ENCODE data around the gene FOXO1.
A peak's percentile ranks its signal among the peaks of the same experiment; 100 is the strongest.

FOXO1 gene

GRCh38 chr13:40559915-40560314, 106.5 kb downstream of the FOXO1 start:
- no peaks in the 10 kb centered on the region for H3K27me3 ChIP-seq (replicated peaks; ENCODE audit: control insufficient read depth, insufficient read depth, low read length)
- H3K4me1 ChIP-seq (ENCODE audit: control insufficient read depth, insufficient read depth, low read length) = peaks cover 40% of the 10 kb centered on the region
- peaks cover 54% of the 10 kb centered on the region for H3K36me3 ChIP-seq (ENCODE audit: control insufficient read depth, insufficient read depth, low read length, severe bottlenecking)
- H3K4me3 ChIP-seq (ENCODE audit: low read length) = no peak overlapping the region
- no peaks in the 10 kb centered on the region for H3K9me3 ChIP-seq (ENCODE audit: control insufficient read depth, low read length)
- DNase-seq (ENCODE audit: low read depth) = no peak
- H3K9ac ChIP-seq (ENCODE audit: low read length) = no peak overlapping the region

GRCh38 chr13:40558656-40559055, 107.8 kb downstream of the FOXO1 start:
- no peak overlapping the region for H3K4me3 ChIP-seq (ENCODE audit: low read length)
- H3K27me3 ChIP-seq (replicated peaks; ENCODE audit: control insufficient read depth, insufficient read depth, low read length) = no peaks in the 10 kb centered on the region
- DNase-seq (ENCODE audit: low read depth) = no peak
- no peaks in the 10 kb centered on the region for H3K9me3 ChIP-seq (ENCODE audit: control insufficient read depth, low read length)
- H3K9ac ChIP-seq (ENCODE audit: low read length) = no peak overlapping the region
- H3K36me3 ChIP-seq (ENCODE audit: control insufficient read depth, insufficient read depth, low read length, severe bottlenecking) = peaks cover 60% of the 10 kb centered on the region
- peaks cover 27% of the 10 kb centered on the region for H3K4me1 ChIP-seq (ENCODE audit: control insufficient read depth, insufficient read depth, low read length)

- peaks cover 60% of the 10 kb centered on the region for H3K36me3 ChIP-seq (ENCODE audit: control insufficient read depth, insufficient read depth, low read length, severe bottlenecking)
- H3K4me3 ChIP-seq (ENCODE audit: low read length) = no peak overlapping the region
Observed at GRCh38 chr13:40556453-40556852, 110.0 kb downstream of the FOXO1 start.

DNA sequence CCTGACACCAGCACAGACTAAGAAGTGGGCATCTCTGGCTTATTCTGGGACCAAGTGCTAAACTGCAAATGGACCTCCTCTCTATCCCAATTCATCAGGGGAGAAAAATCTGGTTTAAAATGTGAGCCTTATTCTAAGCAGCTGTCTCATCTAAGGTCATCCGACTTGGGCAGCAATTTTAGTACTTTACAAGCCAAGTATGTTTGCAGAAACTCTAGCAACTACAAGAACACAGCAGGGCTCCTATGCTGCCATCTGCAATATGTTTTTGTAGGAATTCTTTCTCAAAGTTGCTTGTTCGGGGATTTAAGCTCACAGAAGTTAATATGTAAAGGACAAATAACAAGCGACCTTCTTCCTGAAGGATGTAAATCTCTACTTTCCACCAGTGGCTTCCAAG, 113.1 kb downstream of the FOXO1 start:
- Histone ChIP-seq H3K9me3 (ENCODE audit: control insufficient read depth, low read length) (peaks cover 3% of the 10 kb centered on the region), H3K4me1 (ENCODE audit: control insufficient read depth, insufficient read depth, low read length) (peaks cover 31% of the 10 kb centered on the region), H3K9ac (ENCODE audit: low read length) (no peak overlapping the region), H3K27me3 (replicated peaks; ENCODE audit: control insufficient read depth, insufficient read depth, low read length) (no peaks in the 10 kb centered on the region), H3K4me3 (ENCODE audit: low read length) (no peak overlapping the region), H3K36me3 (ENCODE audit: control insufficient read depth, insufficient read depth, low read length, severe bottlenecking) (peaks cover 44% of the 10 kb centered on the region)
- DNase-seq (ENCODE audit: low read depth) = no peak

More at GRCh38 chr13:40556453-40556852, 110.0 kb downstream of the FOXO1 start:
- DNase-seq (ENCODE audit: low read depth) = no peak
- Histone ChIP-seq H3K9ac (ENCODE audit: low read length) (no peak overlapping the region), H3K9me3 (ENCODE audit: control insufficient read depth, low read length) (no peaks in the 10 kb centered on the region), H3K4me1 (ENCODE audit: control insufficient read depth, insufficient read depth, low read length) (peaks cover 9% of the 10 kb centered on the region), H3K27me3 (replicated peaks; ENCODE audit: control insufficient read depth, insufficient read depth, low read length) (no peaks in the 10 kb centered on the region)

- Histone ChIP-seq H3K36me3 (ENCODE audit: control insufficient read depth, insufficient read depth, low read length, severe bottlenecking) (peaks cover 39% of the 10 kb centered on the region), H3K27me3 (replicated peaks; ENCODE audit: control insufficient read depth, insufficient read depth, low read length) (no peaks in the 10 kb centered on the region), H3K9me3 (ENCODE audit: control insufficient read depth, low read length) (peaks cover 3% of the 10 kb centered on the region), H3K4me3 (ENCODE audit: low read length) (no peak overlapping the region), H3K9ac (ENCODE audit: low read length) (no peak overlapping the region), H3K4me1 (ENCODE audit: control insufficient read depth, insufficient read depth, low read length) (peaks cover 36% of the 10 kb centered on the region)
- DNase-seq (ENCODE audit: low read depth) = no peak
Observed at GRCh38 chr13:40552895-40553294, 113.5 kb downstream of the FOXO1 start.

GRCh38 chr13:40550130-40550529, 116.3 kb downstream of the FOXO1 start:
- H3K36me3 ChIP-seq (ENCODE audit: control insufficient read depth, insufficient read depth, low read length, severe bottlenecking) = peaks cover 12% of the 10 kb centered on the region
- peaks cover 39% of the 10 kb centered on the region for H3K4me1 ChIP-seq (ENCODE audit: control insufficient read depth, insufficient read depth, low read length)
- no peak overlapping the region for H3K9ac ChIP-seq (ENCODE audit: low read length)
- no peak for DNase-seq (ENCODE audit: low read depth)
- H3K27me3 ChIP-seq (replicated peaks; ENCODE audit: control insufficient read depth, insufficient read depth, low read length) = no peaks in the 10 kb centered on the region
- H3K9me3 ChIP-seq (ENCODE audit: control insufficient read depth, low read length) = peaks cover 3% of the 10 kb centered on the region
- no peak overlapping the region for H3K4me3 ChIP-seq (ENCODE audit: low read length)

DNA sequence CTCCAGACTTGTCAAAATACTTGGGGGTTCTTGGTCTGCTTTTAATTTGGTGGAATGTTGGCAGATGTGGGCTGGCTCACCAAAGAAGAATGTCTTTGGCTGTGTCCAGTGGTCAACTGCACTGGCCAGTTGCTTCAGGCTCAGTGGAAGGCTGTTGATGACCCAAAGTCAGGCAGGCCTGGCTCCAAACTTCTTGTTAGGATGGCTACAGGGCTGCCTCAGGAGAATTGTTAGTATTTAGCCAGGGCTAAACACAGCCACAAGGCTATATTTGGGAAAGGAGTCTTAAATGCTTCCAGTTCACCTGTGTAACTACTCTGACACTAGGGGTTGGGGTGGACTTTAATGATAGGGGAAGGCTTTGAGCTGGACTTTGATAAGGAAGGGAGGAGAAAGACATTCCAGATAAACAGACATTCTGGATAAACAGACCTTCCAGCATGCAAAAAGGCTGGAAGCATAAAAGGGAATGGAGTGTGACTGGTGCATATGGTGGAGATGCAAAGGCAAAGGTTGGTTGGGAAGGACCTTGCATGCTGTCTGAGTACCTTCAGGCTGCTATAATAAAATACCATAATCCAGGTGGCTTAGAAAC, 116.8 kb downstream of the FOXO1 start:
- Histone ChIP-seq H3K4me1 (ENCODE audit: control insufficient read depth, insufficient read depth, low read length) (peaks cover 37% of the 10 kb centered on the region), H3K4me3 (ENCODE audit: low read length) (no peak overlapping the region), H3K9ac (ENCODE audit: low read length) (no peak overlapping the region), H3K27me3 (replicated peaks; ENCODE audit: control insufficient read depth, insufficient read depth, low read length) (no peaks in the 10 kb centered on the region), H3K36me3 (ENCODE audit: control insufficient read depth, insufficient read depth, low read length, severe bottlenecking) (peaks cover 8% of the 10 kb centered on the region), H3K9me3 (ENCODE audit: control insufficient read depth, low read length) (peaks cover 3% of the 10 kb centered on the region)
- peak; percentile 1 for DNase-seq (ENCODE audit: low read depth)

DNA sequence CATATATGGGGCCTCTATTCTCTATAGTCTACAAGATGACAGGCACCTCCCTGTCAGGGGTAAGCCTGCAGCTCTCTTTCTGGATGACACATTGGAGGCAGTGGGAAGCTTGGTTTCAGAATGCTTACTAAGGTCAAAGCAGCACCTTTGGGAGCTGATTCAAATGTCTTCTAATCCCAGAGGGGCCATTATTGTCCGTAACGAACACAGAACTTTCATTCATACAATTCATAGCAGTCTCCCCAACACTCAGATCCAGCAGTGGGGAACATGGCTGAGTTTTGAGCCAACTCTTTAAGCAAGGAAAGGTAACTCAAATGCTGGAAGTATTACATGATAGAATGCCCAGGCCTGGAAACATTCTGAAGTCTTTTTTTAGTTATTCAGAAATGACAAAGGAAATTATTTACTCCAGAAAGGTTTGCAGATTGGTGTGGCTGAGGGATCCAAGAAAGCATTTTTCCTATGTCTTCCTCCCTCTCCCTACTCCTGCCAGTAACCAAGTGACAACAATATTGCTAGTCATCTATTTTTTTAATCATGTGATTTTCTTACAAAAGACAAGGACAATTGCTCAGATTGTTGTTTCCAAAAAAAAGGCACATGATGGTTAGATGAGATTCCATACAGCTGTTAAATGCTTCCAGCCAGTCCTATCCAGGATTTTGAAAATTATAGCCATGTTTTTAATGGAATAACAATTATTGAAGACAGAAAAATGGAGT, 118.7 kb downstream of the FOXO1 start:
- Histone ChIP-seq H3K4me1 (ENCODE audit: control insufficient read depth, insufficient read depth, low read length) (peaks cover 37% of the 10 kb centered on the region), H3K4me3 (ENCODE audit: low read length) (no peak overlapping the region), H3K27me3 (replicated peaks; ENCODE audit: control insufficient read depth, insufficient read depth, low read length) (no peaks in the 10 kb centered on the region), H3K36me3 (ENCODE audit: control insufficient read depth, insufficient read depth, low read length, severe bottlenecking) (peaks cover 3% of the 10 kb centered on the region), H3K9me3 (ENCODE audit: control insufficient read depth, low read length) (peaks cover 3% of the 10 kb centered on the region), H3K9ac (ENCODE audit: low read length) (peak overlapping the region; percentile 16)
- no peak for DNase-seq (ENCODE audit: low read depth)

- DNase-seq (ENCODE audit: low read depth) = no peak
- H3K9ac ChIP-seq (ENCODE audit: low read length) = no peak overlapping the region
- no peaks in the 10 kb centered on the region for H3K27me3 ChIP-seq (replicated peaks; ENCODE audit: control insufficient read depth, insufficient read depth, low read length)
- peaks cover 38% of the 10 kb centered on the region for H3K4me1 ChIP-seq (ENCODE audit: control insufficient read depth, insufficient read depth, low read length)
- H3K9me3 ChIP-seq (ENCODE audit: control insufficient read depth, low read length) = peaks cover 3% of the 10 kb centered on the region
- H3K4me3 ChIP-seq (ENCODE audit: low read length) = no peak overlapping the region
- H3K36me3 ChIP-seq (ENCODE audit: control insufficient read depth, insufficient read depth, low read length, severe bottlenecking) = peaks cover 3% of the 10 kb centered on the region
Observed at GRCh38 chr13:40546047-40546446, 120.4 kb downstream of the FOXO1 start.

GRCh38 chr13:40540328-40541044, 126.0 kb downstream of the FOXO1 start:
- Histone ChIP-seq H3K9ac (ENCODE audit: low read length) (no peak overlapping the region), H3K4me1 (ENCODE audit: control insufficient read depth, insufficient read depth, low read length) (peaks cover 12% of the 10 kb centered on the region), H3K27me3 (replicated peaks; ENCODE audit: control insufficient read depth, insufficient read depth, low read length) (no peaks in the 10 kb centered on the region), H3K36me3 (ENCODE audit: control insufficient read depth, insufficient read depth, low read length, severe bottlenecking) (no peaks in the 10 kb centered on the region), H3K9me3 (ENCODE audit: control insufficient read depth, low read length) (no peaks in the 10 kb centered on the region), H3K4me3 (ENCODE audit: low read length) (no peak overlapping the region)
- DNase-seq (ENCODE audit: low read depth) = peak; percentile 19

GRCh38 chr13:40539576-40540327, 126.7 kb downstream of the FOXO1 start:
- Histone ChIP-seq H3K4me3 (ENCODE audit: low read length) (no peak overlapping the region), H3K27me3 (replicated peaks; ENCODE audit: control insufficient read depth, insufficient read depth, low read length) (no peaks in the 10 kb centered on the region), H3K9ac (ENCODE audit: low read length) (no peak overlapping the region), H3K4me1 (ENCODE audit: control insufficient read depth, insufficient read depth, low read length) (peaks cover 12% of the 10 kb centered on the region), H3K36me3 (ENCODE audit: control insufficient read depth, insufficient read depth, low read length, severe bottlenecking) (no peaks in the 10 kb centered on the region), H3K9me3 (ENCODE audit: control insufficient read depth, low read length) (no peaks in the 10 kb centered on the region)
- no peak for DNase-seq (ENCODE audit: low read depth)
